NCI-H460 (cell line): ENCODE data around the gene ALAS1. TPM values are rescaled to one million over a fixed set of nuclear protein-coding genes. Genes with fewer than 3 reads are reported as not detected.
"Not testable (repeated sequence)": the region's sequence is repeated elsewhere in the genome, so short reads cannot be mapped to it uniquely, and the experiment has no call there.

Experiments
- DNase-seq: peaks from one replicate; pipeline ENCODE4 v3.0.0-alpha.2; 2016; ENCODE audit warnings: low read depth; ENCODE audit errors: extremely low read depth
- polyA plus RNA-seq: library from polyadenylated mRNA; depleted of rRNA; stranded (reverse); fragments of >200 nt; gene quantifications from 2 replicates; pipeline ENCODE4 v1.2.3, GENCODE V29; 2014; cell fraction: nucleus; rRNA removed
- total RNA-seq: library from RNA; depleted of rRNA; stranded (reverse); fragments of >200 nt; shearing (Covaris generic); gene quantifications from 2 replicates; pipeline ENCODE4 v1.2.3, GENCODE V29; 2014; rRNA removed

The ALAS1 gene
- 54.6 and 56.3 TPM in 2 replicates for total RNA-seq
- polyA plus RNA-seq, result 38.5 and 39.2 TPM in 2 replicates

DNA sequence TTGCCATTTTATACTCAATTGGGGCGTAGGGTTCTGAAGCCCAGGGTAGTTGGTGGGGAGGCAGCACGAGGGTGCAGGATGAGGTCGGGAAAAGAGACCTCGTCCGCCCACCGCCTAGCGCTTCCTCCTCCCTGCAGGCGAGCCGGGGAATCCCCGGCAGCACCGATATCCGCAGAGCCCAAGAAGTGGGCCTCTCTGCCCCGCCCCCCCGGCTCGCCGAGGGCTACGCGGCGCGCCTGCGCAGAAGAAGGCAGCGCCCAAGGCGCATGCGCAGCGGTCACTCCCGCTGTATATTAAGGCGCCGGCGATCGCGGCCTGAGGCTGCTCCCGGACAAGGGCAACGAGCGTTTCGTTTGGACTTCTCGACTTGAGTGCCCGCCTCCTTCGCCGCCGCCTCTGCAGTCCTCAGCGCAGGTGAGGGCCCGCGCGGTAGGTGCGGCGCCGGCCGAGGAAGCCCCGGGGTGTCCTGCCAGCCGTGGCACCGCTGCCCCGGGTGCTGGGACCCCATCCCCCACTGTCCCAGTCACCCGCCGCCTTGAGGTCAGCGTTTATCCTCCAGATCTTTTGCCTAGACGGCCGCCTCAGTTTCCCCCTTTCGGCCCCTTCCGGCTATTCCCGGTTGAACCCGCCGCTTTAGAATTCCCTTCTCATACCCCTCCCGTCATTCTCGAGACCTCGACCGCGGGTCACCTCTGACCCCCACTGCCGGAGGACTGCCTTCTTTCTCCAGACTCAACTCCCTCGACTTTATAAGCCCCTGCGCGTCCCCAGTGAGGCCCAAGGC is at the start of gene ALAS1:
Gene ALAS1 (plus strand): TSS at position 319 of the 784 bp plus-strand sequence. CDS start 1,082 bp downstream, outside the sequence.
- DNase-seq, result peak; percentile 76

- DNase-seq, result no peak
These were observed 48.9 kb upstream of the ALAS1 start for GRCh38 chr3:52149021-52149420.

DNA sequence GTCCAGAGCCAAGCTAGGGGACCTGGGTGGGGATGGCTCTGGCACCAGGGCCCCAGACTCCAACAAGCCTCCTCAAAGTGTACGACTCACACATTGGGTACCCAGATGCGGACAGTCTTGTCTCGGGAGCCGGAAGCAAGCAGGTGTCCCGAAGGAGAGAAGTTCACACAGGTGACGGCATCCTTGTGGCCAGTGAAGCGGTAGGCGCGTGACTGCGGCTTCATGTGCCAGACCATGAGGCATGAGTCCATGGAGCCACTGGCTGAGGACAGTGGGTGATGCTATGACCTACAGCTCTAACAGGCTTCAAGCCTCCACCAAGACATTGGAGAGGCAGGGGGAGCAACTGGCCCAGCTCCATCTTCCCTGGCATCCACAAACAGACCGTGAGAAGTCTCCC is 48.2 kb upstream of the ALAS1 start:
- no peak for DNase-seq

DNA sequence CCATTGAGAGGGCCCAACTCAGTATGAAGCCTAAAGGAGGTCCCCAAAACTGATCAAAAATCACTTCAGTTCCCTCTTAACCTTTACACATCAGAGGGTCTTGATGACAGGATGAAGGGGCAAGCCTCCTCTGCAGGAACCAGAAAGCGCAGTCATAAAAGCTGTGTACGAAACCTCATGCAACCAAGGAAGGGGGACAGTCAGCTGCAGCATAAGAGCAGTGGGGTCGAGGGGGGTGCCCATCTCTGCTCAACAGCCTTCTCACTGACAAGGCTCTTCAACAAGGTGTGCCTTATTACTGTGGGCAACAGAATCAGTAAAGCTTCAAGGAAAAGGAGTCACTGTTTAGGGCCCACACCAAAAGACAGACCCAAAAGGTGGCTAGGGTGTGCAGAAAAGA is 47.6 kb upstream of the ALAS1 start:
- DNase-seq, result no peak

GRCh38 chr3:52150860-52151259 is 47.1 kb upstream of the ALAS1 start:
- no peak for DNase-seq

GRCh38 chr3:52151991-52152390 is 46.0 kb upstream of the ALAS1 start:
- DNase-seq, result not testable (repeated sequence)

GRCh38 chr3:52153389-52154096 is 44.4 kb upstream of the ALAS1 start:
- no peak for DNase-seq

DNA sequence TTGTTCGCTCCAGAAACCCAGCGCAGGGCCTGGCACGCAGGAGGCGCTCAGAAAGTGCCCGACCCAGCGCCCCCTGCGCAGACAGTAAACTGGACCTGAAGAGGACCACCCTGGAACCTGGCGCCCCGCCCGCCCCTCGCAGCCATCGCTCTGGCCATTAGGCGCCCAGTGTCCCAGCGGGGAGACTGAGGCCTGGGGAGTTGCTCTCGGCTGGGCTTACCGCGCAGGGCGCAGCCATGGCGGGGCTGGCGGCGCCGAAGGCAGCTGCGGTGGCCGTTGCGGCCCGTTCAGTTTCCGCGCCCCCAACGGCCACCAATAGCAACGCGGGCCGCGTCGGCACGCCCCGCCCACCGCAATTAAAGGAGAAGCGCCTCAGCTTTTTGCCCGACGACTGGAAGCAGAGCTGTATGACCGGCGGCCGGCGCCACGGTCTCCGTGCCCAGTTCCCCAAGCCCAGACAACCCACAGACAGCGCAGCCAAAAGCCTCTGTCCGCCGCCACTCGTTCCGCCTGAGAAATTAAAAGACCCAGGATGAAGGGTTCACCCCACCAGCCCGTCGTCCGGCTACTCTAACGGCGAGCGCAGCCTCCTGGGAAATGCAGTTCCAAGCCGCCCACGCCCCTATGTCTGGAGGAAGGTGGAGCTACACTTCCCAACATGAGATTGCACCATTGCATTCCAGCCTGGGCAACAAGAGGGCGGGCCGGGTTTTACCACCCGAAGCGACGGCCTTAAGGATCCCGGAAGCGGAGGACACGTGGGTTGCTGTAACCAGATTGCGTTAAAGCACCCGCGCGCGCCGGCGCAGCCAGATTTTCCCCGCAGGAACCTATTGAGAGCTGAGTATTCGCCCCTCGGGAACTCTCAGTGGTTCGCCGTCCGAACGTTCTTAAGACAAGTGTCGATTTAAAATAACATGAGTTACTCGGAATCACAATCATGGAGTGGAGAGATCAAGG is 43.5 kb upstream of the ALAS1 start, which contains the start of gene POC1A:
Gene POC1A (minus strand): TSS at position 289 of the 960 bp plus-strand sequence. CDS start 51 bp downstream, at position 238.
- peak; percentile 96 for DNase-seq

GRCh38 chr3:52155912-52156311 is 42.0 kb upstream of the ALAS1 start:
- DNase-seq, result no peak

- DNase-seq, result no peak
These were observed 38.5 kb upstream of the ALAS1 start for GRCh38 chr3:52159503-52159902.

DNA sequence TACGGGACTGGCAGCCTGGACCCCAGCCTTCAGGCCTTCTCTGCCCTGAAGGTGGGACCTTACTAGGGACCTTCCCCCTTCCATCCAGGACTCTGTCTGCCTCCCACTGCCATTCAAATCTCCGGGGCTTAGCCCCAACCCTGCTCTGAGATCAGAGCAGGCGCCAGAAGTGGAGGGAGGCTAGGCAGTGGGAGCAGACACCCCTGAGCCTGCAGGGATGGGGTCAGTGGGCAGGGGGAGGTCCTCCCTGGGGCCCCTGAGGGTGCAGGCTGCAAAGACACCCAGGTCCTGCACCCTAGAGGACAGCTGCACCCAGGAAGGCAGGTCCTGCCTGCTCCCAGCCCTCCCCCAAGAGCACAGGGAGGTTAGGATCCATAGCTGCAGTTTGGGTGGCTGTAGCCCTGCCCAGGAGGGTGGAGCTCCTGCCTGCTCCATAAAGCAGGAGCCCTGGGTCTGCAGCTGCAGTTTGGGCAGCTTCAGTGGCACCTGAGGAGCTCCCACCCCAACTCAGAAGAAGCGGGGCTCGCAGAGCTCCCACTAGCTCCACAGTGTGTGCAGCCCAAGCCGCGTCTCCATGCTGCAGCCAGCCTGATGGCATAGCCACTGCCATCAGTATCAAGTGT is 35.6 kb upstream of the ALAS1 start:
- no peak for DNase-seq

DNA sequence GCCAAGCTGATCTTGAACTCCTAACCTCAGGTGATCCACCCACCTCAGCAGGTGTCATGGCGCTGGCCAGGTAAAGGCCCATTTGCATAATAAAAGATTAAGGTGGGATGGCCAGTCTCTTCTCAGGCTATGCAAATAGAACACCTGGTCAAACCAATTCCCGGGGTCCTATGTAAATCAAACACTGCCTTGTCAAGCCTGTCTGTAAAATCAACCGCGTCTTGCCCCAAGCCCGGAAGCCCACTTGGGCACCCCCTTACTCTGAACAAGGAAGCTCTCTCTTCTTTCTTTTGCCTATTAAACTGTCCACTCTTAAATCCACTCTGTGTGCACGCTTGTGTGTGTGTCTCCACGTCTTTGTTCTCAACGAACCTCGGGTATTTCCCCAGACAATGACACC is 30.7 kb upstream of the ALAS1 start:
- DNase-seq, result no peak

DNA sequence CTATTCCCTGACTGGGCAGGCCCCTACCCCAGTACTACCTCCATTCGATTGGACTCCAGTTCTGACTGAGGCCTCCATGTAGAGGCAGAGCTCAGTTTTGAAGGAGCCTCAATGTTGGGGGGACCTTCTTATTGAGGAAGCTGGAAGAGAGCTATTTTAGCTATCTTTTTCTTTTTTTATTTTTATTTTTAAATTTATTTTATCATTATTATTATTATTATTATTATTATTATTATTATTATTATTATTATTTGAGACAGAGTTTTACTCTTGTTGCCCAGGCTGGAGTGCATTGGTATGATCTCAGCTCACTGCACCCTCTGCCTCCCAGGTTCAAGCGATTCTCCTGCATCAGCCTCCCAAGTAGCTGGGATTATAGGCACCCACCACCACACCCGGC is 27.7 kb upstream of the ALAS1 start:
- DNase-seq, result not testable (repeated sequence)

DNA sequence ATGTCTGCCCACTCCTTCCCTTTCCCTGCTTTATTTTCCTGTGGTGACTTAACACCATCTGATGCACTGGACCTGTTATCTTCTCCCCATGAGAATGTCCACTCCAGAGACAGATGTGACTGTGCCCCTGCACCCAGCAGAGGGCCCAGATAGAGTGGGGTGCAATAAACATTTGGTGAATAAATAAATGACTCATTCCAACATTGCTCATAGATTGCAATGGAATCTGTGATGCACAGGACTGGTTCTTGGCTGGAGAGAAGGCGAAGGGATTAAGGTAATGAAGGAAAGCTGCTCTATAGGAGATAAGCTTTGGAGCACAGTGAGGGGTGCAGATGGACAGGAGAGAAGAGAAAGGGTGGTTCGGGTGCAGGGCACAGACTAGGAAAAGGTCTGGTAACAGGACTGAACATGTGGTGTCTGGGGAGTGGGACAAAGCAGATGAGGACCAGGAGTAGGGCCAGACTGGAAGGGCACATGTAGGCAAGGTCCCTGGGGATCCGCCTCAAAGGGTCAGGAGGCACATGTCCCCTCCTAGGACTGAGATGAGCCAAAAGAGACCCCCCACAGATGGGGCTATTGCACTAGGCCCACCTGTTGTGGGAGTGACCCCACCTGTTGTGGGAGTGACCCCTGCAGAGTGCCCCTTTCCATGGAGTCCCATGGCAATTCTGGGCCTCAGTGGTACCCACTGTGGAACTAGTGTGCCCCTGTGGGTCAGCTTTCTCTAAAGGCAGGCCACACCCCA is 26.3 kb upstream of the ALAS1 start:
- DNase-seq, result peak; percentile 31

DNA sequence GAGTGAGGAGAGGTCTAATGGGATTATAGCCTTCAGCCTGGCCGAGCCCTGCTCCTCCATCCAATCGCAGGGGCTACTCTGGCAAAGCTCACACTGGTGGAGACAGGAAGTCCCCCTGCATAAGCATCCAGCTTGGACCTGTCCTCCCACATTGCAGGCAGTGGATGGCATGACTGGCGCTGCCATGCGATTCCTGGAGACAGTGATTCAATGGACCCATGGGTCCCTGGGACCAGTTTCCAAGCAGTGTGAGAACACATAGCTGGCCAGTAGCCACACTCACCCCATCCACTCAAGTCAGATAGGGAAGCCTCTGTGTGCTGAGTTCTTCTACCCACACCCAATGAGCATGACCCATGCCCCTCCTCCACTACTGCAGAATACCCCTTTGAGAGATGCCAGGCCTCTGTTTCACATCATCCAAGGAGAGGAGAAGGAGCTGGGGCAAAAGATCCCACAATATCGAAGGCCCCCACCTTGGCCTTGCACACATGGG is 25.6 kb upstream of the ALAS1 start:
- DNase-seq, result no peak

GRCh38 chr3:52173101-52173500 is 24.9 kb upstream of the ALAS1 start:
- DNase-seq, result no peak

DNA sequence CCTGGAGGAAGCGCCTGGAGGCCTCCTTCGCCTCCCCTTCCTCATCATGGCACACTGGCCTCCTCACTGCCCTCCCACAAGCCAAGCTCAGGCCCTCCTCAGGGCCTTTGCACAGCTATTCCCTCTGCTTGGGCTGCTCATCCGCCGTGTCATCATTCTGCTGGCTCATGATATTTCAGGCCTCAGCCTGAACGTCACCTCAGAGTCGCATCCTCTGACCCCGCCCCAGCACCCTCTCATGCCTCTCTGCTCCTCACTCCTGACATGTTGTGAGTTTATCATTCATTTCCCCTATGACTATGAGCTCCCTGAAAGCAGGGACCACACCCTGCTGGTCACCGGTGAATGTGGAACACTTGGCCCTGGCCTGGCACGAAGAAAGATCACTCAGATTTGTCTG is 23.1 kb upstream of the ALAS1 start:
- no peak for DNase-seq

GRCh38 chr3:52175416-52176179 is 22.4 kb upstream of the ALAS1 start:
- DNase-seq, result no peak
